ENCODE results near the gene DNAJC4.

GRCh38 chr11:64263021-64263946 is 32.9 kb downstream of the DNAJC4 start:
- TF ChIP-seq CTCF (optimal IDR thresholded peaks at IDR 0.05 in 1 of 3, IDR thresholded peaks at IDR 0.05 in 1 of 3, conservative IDR thresholded peaks at IDR 0.05 in 1 of 3; ENCODE audit: extremely low read depth in 1 of 3, insufficient read depth in 2 of 3, low read length in 3 of 3) = no peak
- TF ChIP-seq EZH2 (IDR thresholded peaks at IDR 0.05; ENCODE audit: low read length) = no peak
